Measurements from ENCODE around the gene TYROBP. TPM values are rescaled to one million over a fixed set of nuclear protein-coding genes. Genes with fewer than 3 reads are reported as not detected.
"Not testable (repeated sequence)": the region's sequence is repeated elsewhere in the genome, so short reads cannot be mapped to it uniquely, and the experiment has no call there.

The TYROBP gene
- total RNA-seq, 1 donor from 2014 or later: 14.1 TPM

DNA sequence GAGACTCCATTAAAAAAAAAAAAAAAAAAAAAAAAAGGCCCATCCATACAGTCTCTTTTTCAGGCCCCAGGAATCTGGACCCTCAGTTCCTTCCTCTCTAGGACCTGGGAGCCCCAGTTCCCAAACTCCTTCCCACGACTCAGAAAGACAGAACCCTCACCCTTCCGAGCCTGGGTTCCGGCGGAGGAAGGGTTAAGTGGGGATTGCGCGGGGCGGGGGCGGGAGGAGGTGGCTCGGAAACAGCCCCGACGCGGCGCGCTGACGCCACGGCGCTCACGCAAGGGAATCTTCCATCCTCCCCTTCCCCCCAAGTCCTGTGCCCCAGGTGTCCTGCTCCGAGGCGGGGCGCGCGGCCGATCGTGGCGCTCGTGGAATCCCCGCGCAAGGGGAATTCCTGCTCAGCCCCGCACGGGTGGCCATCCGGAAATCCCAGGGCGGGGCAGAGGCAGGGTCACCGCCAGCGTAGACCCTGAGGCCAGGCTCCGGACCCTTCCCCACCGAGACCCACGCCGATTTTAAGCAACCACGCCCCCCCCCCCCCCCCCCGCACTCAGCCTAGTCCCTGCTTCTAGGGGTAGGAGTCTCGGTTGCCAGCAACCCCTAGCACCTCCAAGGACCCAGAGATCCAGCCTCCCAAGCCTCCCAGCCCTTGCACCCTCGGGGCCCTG, 8.4 kb downstream of the TYROBP start:
- DNase-seq: peak; percentile 87

DNA sequence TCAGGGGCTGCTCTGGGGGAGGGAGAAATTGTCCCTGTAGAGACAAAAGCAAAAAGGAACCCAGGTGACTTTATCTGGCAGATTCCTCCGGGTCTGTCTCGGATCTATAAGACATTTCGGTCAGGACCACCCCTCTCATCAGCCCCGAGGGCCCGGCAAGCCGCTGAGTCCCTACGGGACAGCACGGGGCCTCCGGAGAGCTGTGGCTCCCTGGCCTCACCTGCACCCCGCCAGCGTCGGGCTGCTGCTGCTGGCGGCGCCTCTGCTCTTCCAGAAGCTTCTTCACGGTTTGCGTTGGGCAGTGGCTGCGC, 9.6 kb downstream of the TYROBP start:
- DNase-seq: no peak

DNA sequence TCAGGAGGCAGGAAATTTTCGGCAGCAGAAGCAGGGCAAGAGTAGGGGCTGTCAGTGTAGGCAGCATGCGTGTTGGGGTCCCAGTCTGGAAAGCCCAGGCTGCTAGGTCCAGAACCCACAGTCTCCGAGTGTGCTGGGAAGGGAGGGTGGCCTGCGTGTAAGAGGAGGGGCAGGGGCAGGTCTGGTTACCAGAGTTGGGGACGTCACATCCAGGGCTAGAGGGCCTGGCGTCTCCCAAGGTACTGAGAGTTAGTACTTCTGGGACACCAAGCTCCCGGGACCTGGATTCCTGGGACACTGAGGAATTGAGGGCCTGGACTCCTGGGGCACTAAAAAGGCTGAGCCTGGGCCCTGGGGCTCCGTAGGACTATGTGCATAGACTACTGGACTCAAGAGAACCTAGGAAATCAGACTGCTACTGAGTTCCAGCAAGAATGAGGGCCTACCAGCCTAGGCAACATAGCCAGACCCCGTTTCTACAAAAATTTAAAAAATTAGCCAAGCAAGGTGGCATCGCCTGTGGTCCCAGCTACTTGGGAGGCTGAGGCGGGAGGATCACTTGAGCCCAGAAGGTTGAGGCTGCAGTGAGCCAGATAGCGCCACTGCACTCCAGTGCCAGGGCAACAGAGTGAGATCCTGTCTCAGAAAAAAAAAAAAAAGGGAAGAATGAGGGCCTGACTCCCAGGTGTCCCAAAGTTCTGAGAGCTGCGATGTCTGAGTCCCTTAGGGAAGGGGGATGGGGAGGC, 10.2 kb downstream of the TYROBP start:
- DNase-seq: no peak

DNA sequence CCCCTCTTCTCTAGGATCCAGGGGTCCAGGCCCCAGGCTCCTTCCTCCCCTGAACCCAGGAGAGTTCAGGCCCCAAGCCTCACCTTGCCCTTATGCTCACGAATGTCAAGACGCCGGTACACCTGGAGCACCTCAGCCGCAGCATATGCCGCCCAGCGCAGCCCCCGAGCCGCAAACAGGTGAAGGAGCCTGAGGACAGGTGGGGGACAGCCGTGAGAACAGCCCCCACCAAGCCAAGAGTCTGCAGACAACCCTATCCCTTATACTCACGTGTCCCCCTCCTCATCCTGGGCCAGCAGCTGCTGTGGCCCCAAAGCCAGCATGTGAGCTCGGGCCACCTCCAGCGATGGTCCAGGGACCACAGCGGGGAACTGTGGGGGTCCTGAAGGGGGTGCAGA, 11.5 kb downstream of the TYROBP start:
- no peak for DNase-seq

DNA sequence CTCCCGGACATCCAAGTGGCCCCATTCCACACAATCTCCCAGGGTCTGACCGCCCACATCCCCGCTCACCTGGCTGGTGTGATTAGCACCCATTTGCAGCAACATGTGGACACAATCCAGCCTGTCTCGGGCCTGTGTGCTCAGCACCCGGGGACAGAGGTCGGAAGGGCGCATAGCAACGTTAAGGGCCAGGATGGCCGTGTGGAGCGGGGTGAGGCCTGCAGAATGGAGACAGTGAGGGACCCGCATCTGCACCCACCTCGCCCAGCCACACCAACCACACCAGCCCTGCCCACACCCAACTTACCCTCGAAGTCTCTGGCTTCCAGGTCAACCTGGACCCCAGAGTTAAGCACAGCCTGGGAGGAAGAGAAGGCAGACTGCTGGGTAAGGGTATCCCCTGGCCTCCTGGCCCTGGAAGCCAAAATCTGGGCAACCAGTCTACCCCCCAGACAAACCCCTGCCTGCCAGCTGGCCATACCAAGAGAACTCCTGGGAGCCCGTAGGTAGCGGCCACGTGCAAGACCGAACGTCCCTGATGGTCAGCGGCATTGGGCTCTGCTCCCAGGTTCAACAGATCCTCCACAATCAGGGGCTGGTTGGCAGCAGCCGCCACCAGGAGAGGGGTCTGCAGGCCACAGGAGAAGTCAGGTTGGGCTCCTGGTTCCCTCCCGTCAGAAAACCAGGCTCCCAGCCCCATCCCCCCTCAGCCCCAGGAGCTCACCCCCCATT, 12.0 kb downstream of the TYROBP start:
- DNase-seq: no peak

DNA sequence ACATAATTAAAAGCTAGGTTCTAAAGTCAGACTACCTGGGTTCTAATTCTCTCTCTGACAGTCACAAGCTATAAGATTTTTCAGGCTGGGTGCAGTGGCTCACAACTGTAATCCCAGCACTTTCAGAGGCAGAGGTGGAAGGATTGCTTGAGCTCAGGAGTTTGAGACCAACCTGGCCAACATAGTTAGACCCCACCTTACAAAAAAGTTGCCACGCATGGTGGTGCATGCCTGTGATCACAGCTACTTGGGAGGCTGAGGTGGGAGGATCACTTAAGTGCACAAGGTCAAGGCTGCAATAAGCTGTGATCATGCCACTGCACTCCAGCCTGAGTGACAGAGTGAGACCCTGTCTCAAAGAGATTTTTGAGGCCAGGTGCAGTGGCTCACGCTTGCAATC, 13.8 kb downstream of the TYROBP start:
- no peak for DNase-seq

DNA sequence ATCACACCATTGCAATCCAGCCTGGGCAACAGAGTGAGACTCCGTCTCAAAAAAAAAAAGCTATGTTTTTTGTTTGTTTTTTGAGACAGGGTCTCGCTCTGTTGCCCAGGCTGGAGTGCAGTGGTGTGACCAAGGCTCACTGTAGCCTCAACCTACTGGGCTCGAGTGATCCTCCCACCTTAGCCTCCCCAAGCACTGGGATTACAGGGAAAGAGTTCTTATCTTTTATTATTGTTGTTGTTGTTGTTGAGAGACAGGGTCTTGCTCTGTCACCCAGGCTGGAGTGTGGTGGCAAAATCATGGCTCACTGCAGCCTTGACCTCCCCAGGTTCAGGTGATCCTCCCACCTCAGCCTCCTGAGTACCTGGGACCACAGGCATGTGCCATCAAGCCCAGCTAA, 16.3 kb downstream of the TYROBP start:
- not testable (repeated sequence) for DNase-seq

DNA sequence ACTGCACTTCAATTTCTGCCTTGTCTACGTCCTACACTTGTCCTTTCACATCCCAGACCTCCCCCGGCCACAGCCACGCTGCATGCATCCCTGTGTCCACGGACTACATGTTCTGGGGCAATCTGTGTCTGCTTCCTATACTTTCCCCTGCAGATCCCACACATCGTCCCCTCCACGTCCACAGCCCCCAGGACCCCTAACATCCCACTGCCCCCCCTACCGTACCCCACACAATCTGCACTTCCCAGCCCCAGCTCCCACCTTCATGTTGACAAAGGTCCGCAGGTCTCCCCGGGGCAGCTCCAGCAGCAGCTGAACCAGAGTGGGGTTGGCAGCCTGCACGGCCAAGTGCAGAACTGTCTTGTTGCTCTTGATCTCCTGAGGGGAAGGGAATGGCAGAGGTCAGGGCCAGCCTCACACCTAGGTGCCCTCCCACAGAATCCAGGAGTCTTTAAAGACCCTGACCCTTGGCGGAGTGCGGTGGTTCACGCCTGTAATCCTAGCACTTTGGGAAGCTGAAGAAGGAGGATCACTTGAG, 17.9 kb downstream of the TYROBP start:
- DNase-seq: no peak

DNA sequence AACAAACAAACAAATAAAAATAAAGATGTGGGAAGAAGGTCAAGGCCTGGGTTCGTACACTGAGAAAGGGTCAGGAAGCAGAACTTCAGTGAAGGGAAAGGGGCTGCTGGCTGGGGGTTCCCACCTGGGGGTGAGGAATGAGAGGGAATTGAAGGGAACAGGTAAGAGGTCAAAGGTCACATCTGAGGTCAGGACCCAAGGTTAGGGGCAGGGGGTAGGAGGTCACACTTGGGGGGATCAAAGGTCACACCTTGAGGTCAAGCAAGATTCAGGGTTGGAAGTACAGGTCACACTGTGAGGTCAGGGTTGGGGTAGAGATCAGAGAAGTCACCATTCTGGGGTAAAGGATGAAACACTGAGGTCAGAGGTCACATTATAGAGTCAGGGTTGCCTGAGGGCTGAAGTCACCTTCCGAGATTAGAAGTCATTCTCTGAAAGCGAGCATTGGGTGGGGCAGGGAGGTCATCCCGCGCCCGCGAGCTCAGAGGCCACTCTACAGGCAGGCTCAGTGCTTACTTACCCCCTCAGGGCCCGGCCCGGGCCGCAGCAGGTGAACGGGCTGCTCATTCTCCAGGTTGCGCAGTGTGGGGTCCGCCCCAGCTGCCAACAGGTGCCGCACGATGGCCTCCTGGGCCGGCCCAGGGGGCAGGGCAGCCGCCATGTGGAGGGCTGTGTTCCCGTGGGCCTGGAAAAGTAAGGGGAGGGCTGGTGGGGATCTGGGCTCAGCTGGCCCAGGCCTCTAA, 18.6 kb downstream of the TYROBP start:
- no peak for DNase-seq

DNA sequence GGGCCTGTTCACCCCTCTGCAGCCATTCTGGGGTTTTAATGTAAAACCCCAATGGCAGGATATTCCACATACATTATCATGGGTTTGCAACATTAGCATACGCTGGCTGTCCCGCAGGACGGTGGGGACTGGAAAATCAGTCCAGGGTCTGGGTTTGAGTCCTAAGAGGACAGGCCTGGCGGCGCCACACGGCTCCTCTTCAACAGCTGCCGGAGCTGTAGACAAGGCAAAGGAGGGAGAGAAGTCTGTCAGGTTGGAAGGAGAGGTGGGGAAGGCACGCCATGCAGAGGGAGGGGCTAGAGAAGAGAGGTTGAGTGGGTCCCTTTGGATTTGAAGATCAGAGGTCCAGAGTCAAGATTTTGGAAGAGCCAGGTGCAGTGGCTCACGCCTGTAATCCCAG, 19.7 kb downstream of the TYROBP start:
- DNase-seq: no peak

- DNase-seq: no peak
Measured at GRCh38 chr19:35887197-35887596, 20.9 kb downstream of the TYROBP start.

- no peak for DNase-seq
Measured at GRCh38 chr19:35885904-35886303, 22.2 kb downstream of the TYROBP start.

- DNase-seq: no peak
Measured at GRCh38 chr19:35885225-35885738, 22.8 kb downstream of the TYROBP start.

DNA sequence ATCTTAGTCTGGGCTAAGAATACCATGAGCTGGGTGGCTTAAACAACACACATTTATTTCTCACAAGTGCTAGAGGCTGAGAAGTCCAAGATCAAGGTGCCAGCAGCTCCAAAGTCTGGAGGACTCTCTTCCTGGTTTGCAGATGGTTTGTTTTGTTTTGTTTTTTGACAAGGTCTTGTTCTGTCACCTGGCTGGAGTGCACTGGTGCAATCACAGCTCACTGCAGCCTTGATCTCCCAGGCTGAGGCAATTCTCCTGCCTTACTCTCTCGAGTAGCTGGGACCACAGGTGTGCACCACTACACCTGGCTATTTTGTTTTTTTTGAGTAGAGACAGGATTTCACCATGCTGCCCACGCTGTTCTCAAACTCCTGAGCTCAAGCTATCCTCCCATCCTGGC, 24.2 kb downstream of the TYROBP start:
- DNase-seq: no peak

DNA sequence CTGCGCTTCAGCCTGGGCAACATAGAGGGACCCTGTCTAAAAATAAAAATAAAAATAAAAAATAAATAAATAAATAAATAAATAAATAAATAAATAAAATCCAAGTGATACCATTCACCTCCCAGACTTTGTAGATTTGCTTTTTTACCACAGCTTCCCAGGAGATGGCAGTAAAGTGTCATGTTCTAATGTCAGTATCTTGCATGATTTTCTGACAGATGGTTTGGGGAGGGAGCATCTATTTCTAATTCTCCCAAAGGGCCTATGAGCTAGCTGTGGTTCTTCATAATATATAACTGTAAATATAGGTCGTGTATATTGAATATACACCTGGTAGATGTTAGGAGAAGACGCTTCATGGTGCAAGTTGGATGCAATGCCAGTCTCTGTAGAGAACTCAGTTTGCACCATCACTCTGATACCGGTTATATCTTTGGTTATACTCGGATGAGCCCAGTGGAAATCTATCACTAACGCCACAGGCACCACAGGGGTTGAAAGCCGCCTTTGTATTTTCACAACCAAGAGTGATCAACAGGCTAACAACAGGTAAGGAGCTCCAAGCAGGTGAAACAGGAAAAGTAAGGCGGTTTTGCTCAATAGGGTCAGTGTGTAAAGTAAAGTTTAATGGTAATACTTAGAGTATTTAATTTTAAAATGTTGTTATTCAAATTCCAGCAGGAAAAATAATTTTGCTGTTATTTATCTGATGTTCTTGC, 25.8 kb downstream of the TYROBP start:
- peak; percentile 69 for DNase-seq

DNA sequence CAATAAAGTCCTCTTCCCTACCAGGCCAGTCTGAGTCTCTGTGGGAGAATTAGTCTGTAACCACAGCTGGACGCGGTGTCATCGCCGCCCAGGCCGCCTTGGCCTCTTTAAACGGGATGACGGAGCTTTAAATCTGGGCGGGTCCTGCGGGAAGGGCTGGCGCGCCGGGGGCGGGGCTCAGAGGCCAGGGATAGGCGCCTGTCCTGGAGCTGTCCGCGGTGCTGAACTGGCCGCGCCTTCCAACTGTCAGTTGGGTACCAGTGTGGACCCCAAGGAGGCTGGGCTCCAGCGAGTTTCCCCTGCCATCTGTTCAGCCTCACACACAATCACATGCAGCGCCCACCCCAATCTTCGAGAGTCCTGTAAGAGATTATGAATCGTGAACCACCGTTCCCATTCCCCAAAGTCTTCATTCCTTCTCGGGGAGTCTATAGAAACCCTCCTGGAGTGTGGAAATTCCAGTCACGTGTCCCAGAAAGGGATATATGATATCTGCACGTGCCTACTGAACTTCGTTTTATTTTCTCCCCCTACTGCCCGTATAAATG, 28.3 kb downstream of the TYROBP start:
- DNase-seq: peak; percentile 48

DNA sequence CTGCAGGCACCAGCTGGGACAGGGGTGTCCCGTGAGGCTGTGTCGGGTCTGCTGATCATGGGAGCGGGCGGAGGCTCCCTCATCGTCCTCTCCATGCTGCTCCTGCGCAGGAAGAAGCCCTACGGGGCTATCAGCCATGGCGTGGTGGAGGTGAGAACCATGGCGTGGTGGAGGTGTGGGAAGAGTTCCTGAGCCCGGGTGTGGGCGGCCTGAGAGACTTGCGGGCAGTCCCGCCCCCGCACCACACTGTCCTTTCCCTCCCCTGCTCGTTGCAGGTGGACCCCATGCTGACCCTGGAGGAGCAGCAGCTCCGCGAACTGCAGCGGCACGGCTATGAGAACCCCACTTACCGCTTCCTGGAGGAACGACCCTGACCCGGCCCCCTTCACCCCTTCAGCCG, 29.0 kb downstream of the TYROBP start:
- DNase-seq: no peak

- DNase-seq: no peak
Measured at GRCh38 chr19:35874392-35874930, 33.6 kb downstream of the TYROBP start.

GRCh38 chr19:35872180-35872579, 35.9 kb downstream of the TYROBP start:
- no peak for DNase-seq

DNA sequence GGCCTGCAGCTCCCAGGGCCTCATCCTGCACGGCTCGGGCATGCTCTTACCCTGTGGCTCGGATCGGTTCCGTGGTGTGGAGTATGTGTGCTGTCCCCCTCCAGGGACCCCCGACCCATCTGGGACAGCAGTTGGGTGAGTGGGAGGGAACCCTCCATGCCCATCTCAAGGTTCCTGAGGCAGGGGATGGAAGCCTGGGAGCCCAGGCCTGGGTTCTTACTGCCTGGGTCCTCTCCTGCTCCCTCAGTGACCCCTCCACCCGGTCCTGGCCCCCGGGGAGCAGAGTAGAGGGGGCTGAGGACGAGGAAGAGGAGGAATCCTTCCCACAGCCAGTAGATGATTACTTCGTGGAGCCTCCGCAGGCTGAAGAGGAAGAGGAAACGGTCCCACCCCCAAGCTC, 36.5 kb downstream of the TYROBP start:
- no peak for DNase-seq

- DNase-seq: no peak
Measured at GRCh38 chr19:35870798-35871197, 37.3 kb downstream of the TYROBP start.

Measured in skin of body (tissue), 2 donors.